Tibial artery (tissue), 4 donors: Measurements from ENCODE around the gene ZFYVE21.

Experiments used
- DNase-seq, 2 donors: peaks; one replicate each; pipeline ENCODE4 v3.0.0-alpha.2; 2019
- H3K27ac ChIP-seq, 2 donors: fragments of 200-600 bp; sonication (generic) in 1 of 2; 1 replicate in 1 of 2; 2 replicates in 1 of 2; pipeline ENCODE4 v1.5.1; 2018 to 2019; ENCODE audit warnings: mild to moderate bottlenecking in 1 of 2
- H3K27me3 ChIP-seq, 2 donors: fragments of 200-600 bp; sonication (generic) in 1 of 2; one replicate each; pipeline versions ENCODE4 v1.5.1 to v1.6.0; 2016 to 2019
- H3K36me3 ChIP-seq, 3 donors: fragments of 200-600 bp; sonication (generic) in 2 of 3; one replicate each; pipeline ENCODE4 v1.5.1; 2016 to 2019; ENCODE audit warnings: mild to moderate bottlenecking in 2 of 3
- H3K4me1 ChIP-seq, 4 donors: fragments of 200-600 bp; sonication (generic) in 2 of 4; 1 replicate in 3 of 4; 2 replicates in 1 of 4; pipeline ENCODE4 v1.5.1; 2016 to 2019
- H3K4me3 ChIP-seq, 2 donors: fragments of 200-600 bp; sonication (generic) in 1 of 2; 1 replicate in 1 of 2; 2 replicates in 1 of 2; pipeline ENCODE4 v1.5.1; 2018 to 2019; ENCODE audit warnings: mild to moderate bottlenecking in 2 of 2
- H3K9me3 ChIP-seq, 3 donors: fragments of 200-600 bp; sonication (generic) in 1 of 3; one replicate each; pipeline ENCODE4 v1.5.1; 2016 to 2019
- intact Hi-C: fragments of 100-400 bp; cut with DNase I; formaldehyde crosslinking; loops from one replicate; pipeline ENCODE4 v1.15.0; 2023; ENCODE audit warnings: low total_unique reads
- TF ChIP-seq, protein P1 (sequence below), 2 experiments: fragments of 200-600 bp in 1 of 2; fragments of 450-650 bp in 1 of 2; IDR thresholded peaks; one replicate each; pipeline ENCODE4 v1.5.1; 2017 to 2019; ENCODE audit warnings: antibody characterized with exemption in 2 of 2, mild to moderate bottlenecking in 1 of 2, moderate library complexity in 1 of 2

ZFYVE21 gene

DNA sequence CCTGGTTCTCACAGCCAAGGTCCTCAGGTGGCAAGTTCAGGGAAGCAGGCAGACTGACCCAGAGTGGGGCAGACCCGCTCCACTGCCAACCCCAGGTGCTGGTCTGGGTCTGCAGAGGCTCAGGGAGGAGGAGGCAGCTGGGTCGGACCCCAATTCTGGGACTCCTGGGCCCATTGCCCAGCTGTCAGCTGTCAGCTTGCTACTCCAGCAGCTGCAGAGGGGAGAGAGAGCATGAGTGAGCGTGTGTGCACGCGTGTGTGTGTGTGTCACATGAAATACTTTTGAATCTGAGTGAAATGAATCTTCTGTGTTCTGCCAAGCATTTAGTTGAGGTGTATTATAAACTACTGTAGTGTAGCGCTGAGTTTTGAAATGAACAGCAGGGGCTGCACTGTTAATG, 31.1 kb upstream of the ZFYVE21 start:
- H3K27ac ChIP-seq = no peak overlapping the region

DNA sequence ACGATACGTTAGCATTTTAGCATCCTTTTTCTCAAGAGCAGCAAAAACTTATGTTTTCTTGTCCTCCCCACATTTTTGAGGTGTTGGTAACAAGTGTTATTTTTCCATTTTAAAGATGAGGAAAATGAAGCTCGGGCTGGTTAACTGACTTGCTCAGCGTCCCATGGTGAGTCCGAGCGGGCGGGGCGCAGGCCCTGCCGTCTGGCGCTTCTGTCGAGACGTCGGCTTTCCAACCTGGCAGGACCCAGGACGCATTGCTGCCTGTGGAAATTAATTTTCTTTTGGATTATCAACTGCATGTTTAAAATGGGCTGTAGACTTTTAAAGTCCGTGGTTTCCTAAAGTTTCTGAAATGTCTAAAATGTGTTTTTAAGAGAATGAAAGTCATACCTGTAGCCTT, 30.7 kb upstream of the ZFYVE21 start:
- peaks cover 0 to 40% (median 19%) of the 10 kb centered on the region in 4 donors for H3K4me1 ChIP-seq
- DNase-seq = no peak
- H3K4me3 ChIP-seq = no peak overlapping the region
- no peaks in the 10 kb centered on the region for H3K9me3 ChIP-seq
- no peaks in the 10 kb centered on the region for H3K27me3 ChIP-seq
- TF ChIP-seq, protein P1, sequence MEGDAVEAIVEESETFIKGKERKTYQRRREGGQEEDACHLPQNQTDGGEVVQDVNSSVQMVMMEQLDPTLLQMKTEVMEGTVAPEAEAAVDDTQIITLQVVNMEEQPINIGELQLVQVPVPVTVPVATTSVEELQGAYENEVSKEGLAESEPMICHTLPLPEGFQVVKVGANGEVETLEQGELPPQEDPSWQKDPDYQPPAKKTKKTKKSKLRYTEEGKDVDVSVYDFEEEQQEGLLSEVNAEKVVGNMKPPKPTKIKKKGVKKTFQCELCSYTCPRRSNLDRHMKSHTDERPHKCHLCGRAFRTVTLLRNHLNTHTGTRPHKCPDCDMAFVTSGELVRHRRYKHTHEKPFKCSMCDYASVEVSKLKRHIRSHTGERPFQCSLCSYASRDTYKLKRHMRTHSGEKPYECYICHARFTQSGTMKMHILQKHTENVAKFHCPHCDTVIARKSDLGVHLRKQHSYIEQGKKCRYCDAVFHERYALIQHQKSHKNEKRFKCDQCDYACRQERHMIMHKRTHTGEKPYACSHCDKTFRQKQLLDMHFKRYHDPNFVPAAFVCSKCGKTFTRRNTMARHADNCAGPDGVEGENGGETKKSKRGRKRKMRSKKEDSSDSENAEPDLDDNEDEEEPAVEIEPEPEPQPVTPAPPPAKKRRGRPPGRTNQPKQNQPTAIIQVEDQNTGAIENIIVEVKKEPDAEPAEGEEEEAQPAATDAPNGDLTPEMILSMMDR (IDR thresholded peaks at IDR 0.05) = no peak
- H3K27ac ChIP-seq = no peak overlapping the region
- peaks cover 62 to 94% (median 88%) of the 10 kb centered on the region in 3 donors for H3K36me3 ChIP-seq
- intact Hi-C loops = no loop called here

More for the DNA sequence above, 31.1 kb upstream of the ZFYVE21 start:
- DNase-seq = no peak
- intact Hi-C loops = no loop called here
- Histone ChIP-seq H3K4me3 (no peak overlapping the region), H3K9me3 (no peaks in the 10 kb centered on the region), H3K4me1 (peaks cover 0 to 40% (median 21%) of the 10 kb centered on the region in 4 donors), H3K36me3 (peaks cover 62 to 94% (median 91%) of the 10 kb centered on the region in 3 donors), H3K27me3 (no peaks in the 10 kb centered on the region)
- TF ChIP-seq, protein P1 (IDR thresholded peaks at IDR 0.05) = no peak

DNA sequence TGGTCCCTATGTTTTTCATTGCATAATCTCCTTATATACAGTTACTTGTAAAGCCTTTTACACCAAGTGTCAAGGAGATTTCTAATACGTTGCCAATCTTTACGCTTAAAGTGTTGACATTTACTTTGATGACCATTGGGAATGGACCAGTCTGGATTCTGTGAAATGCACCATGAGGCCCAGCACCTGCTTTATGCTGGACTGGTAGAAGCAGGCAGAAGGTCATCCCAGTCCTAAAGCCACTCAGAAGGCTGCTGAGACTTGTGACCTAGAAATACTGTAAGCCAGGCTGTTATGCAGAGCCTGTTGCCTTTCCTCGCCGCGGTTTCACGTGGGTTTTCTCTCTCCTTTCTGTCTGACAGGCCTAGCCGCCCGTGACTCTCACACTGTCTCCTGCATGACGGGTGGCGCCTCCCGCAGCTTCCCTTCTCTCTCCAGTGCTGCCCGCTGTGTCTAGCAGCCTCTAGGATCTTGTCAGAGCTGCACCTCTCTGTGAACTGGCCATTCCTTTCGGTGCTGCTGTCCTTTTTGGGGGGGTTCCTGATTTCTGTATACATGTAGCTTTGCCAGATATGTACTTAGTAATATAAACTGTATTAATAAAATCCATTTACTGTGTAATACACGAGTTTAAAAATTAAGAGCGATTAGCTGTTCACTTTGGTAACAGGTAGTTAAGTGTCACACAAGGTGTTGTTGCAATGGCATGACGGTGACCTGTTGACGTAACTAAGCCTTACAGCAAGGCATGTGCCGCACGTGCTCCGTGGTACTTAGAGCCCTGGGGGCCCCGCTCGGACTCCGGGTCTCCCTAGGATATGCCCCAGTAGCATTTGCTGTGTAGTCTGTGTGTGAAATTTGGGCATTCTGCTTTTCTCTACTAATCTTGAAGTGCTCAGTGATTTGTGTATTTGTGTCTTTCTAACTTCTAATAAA, 30.1 kb upstream of the ZFYVE21 start:
- TF ChIP-seq, protein P1 (IDR thresholded peaks at IDR 0.05) = no peak
- peaks cover 0 to 38% (median 18%) of the 10 kb centered on the region in 4 donors for H3K4me1 ChIP-seq
- no peak overlapping the region for H3K4me3 ChIP-seq
- no peak for DNase-seq
- no peak overlapping the region for H3K27ac ChIP-seq
- peaks cover 61 to 88% (median 87%) of the 10 kb centered on the region in 3 donors for H3K36me3 ChIP-seq
- intact Hi-C loops = no loop called here
- H3K9me3 ChIP-seq = no peaks in the 10 kb centered on the region
- H3K27me3 ChIP-seq = no peaks in the 10 kb centered on the region

DNA sequence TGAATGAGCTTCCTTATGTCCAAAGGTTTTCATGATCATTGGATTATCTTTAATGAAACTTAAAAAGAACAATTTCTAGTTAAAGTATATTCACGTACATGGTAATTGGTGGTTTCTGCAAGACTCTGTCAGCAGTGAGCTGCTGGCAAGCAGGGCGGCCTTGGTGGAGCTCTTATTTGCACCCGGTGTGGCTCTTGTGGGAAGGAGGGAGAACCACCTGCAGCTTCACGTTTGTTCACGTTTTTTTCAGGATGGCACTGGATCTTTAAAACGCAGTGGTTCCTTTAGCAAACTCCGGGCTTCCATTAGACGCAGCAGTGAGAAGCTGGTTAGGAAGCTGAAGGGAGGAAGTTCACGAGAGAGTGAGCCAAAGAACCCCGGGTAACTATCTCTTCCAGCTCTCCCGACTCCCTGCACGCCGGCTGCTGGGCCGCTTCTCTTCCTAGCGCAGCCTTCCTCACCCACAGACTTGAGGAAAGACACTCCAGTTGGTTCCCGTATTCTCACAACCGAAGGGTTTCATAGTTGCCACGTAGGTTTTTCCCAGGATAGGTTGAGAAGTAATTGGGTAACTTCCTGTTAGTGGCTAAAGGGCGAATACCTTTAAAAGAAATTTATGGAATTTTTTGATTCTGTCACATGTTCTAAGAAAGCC, 28.7 kb upstream of the ZFYVE21 start:
- TF ChIP-seq, protein P1 (IDR thresholded peaks at IDR 0.05) = no peak
- H3K36me3 ChIP-seq = peaks cover 48 to 80% (median 76%) of the 10 kb centered on the region in 3 donors
- no peak for DNase-seq
- intact Hi-C loops = no loop called here
- H3K27ac ChIP-seq = peak overlapping the region; percentile 35 to 37
- H3K9me3 ChIP-seq = no peaks in the 10 kb centered on the region
- H3K27me3 ChIP-seq = no peaks in the 10 kb centered on the region
- peaks cover 0 to 37% (median 18%) of the 10 kb centered on the region in 4 donors for H3K4me1 ChIP-seq
- H3K4me3 ChIP-seq = no peak overlapping the region

DNA sequence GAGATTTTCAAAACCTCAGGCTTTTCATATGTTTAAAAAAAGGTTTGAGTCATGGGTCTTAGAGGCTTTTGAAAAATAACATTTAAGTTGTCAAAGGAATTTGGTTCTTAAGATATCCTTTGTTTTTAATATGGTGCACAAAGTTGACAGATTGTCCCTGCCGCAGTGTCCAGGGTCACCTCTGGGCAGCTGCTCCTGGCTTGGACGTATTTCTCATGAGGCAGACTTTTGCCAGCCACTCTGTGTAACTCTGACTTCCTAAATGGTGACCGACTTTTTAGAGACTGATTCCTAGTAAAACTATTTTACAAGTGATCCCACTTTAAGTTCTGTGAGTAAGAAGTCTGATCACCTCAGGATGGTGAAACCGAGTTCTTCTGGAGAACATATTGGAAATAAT, 27.9 kb upstream of the ZFYVE21 start:
- no peak for DNase-seq
- TF ChIP-seq, protein P1 (IDR thresholded peaks at IDR 0.05) = no peak
- no peaks in the 10 kb centered on the region for H3K9me3 ChIP-seq
- H3K27ac ChIP-seq = peak overlapping the region; percentile 35 to 37
- H3K4me1 ChIP-seq = peaks cover 0 to 37% (median 18%) of the 10 kb centered on the region in 4 donors
- H3K36me3 ChIP-seq = peaks cover 44 to 80% (median 78%) of the 10 kb centered on the region in 3 donors
- no peak overlapping the region for H3K4me3 ChIP-seq
- H3K27me3 ChIP-seq = no peaks in the 10 kb centered on the region
- intact Hi-C loops = no loop called here
